PFSK-1 (cell line): Measurements from ENCODE around the gene BEST2.

Experiments
- FOXP2 ChIP-seq: optimal IDR thresholded peaks from 2 replicates; pipeline ENCODE3; 2011; ENCODE audit warnings: borderline replicate concordance, control low read depth, inconsistent platforms; ENCODE audit not compliant: insufficient read depth; ENCODE audit errors: extremely low read length, extremely low read depth
- POLR2AphosphoS5 ChIP-seq: IDR thresholded peaks from 2 replicates; pipeline ENCODE4 v1.6.1; 2012; ENCODE audit warnings: low read depth, mild to moderate bottlenecking, control low read depth, low read length, moderate library complexity
- SIN3A ChIP-seq: IDR thresholded peaks from 2 replicates; pipeline ENCODE4 v1.6.1; 2012; ENCODE audit warnings: mild to moderate bottlenecking, low read length, moderate library complexity, borderline replicate concordance; ENCODE audit not compliant: insufficient read depth
- TAF1 ChIP-seq: IDR thresholded peaks from 2 replicates; pipeline ENCODE4 v1.6.1; 2012; ENCODE audit warnings: low read length, control low read depth, borderline replicate concordance; ENCODE audit not compliant: insufficient read depth
- TF ChIP-seq, protein P1 (sequence below), 2 experiments: IDR thresholded peaks; 2 replicates each; pipeline versions ENCODE4 v1.6.1 to v1.8.0; 2011 to 2012; ENCODE audit warnings: low read depth in 2 of 2, low read length in 2 of 2, control low read depth in 1 of 2, inconsistent platforms in 1 of 2, mild to moderate bottlenecking in 1 of 2, moderate library complexity in 1 of 2; ENCODE audit not compliant: insufficient read depth in 1 of 2

BEST2 gene

GRCh38 chr19:12801466-12802266, 50.1 kb downstream of the BEST2 start, which contains the start of the genes PRDX2 and THSD8:
PRDX2 (minus strand) TSS chr19:12801800; CDS start chr19:12801261, 539 bp downstream.
THSD8 (plus strand) TSS chr19:12802069; CDS start chr19:12802072, 3 bp downstream.
- TF ChIP-seq TAF1 (peak; percentile 92), POLR2AphosphoS5 (peak; percentile 99), FOXP2 (peak; percentile 85), SIN3A (peak; percentile 91)
- TF ChIP-seq, protein P1, sequence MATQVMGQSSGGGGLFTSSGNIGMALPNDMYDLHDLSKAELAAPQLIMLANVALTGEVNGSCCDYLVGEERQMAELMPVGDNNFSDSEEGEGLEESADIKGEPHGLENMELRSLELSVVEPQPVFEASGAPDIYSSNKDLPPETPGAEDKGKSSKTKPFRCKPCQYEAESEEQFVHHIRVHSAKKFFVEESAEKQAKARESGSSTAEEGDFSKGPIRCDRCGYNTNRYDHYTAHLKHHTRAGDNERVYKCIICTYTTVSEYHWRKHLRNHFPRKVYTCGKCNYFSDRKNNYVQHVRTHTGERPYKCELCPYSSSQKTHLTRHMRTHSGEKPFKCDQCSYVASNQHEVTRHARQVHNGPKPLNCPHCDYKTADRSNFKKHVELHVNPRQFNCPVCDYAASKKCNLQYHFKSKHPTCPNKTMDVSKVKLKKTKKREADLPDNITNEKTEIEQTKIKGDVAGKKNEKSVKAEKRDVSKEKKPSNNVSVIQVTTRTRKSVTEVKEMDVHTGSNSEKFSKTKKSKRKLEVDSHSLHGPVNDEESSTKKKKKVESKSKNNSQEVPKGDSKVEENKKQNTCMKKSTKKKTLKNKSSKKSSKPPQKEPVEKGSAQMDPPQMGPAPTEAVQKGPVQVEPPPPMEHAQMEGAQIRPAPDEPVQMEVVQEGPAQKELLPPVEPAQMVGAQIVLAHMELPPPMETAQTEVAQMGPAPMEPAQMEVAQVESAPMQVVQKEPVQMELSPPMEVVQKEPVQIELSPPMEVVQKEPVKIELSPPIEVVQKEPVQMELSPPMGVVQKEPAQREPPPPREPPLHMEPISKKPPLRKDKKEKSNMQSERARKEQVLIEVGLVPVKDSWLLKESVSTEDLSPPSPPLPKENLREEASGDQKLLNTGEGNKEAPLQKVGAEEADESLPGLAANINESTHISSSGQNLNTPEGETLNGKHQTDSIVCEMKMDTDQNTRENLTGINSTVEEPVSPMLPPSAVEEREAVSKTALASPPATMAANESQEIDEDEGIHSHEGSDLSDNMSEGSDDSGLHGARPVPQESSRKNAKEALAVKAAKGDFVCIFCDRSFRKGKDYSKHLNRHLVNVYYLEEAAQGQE (IDR thresholded peaks at IDR 0.05; ENCODE audit: insufficient read depth in 1 of 2, low read depth in 2 of 2, low read length in 2 of 2), result peak; percentile 16 to 67; a peak in 2 of 4 replicates

DNA sequence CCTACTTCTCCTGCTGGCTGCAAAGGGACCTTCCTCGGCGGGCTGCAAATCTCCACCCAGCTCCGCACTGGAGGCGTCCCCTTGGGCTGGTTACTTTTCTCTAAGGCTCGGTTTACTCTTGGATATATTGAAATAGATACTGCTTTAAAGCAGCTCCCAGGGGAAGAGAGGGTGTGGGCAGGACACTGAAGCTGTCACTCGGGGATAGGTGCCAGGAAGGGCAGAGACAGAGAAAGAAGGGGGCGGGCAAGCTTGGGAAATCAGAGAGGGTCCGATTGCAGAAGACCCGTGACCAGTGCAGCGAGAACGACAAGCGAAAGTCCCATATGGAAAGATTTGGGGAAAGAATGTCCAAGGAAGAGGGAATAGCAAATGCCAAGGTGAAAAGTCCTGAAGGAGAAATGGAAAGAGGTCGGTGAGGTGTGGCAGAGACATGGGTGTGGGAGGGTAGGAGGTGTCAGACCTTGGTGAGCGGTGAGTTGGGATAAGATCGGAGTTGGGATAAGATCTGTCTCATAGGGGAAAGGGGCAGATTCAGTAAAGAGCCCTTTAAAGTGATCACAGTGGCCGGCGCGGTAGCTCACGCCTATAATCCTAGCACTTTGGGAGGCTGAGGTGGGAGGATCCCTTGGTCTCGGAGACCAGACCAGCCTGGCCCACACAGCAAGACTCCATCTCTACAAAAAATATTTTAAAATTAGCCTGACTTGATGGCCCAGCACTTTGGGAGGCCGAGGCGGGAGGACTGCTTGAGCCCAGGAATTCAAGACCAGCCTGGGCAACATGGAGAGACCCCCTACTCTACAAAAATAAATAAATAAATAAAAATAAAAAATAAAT, 50.9 kb downstream of the BEST2 start:
- TF ChIP-seq FOXP2, result no peak
- no peak for TF ChIP-seq TAF1
- no peak for TF ChIP-seq POLR2AphosphoS5
- TF ChIP-seq, protein P1 (IDR thresholded peaks at IDR 0.05; ENCODE audit: insufficient read depth in 1 of 2, low read depth in 2 of 2, low read length in 2 of 2), result no peak
- no peak for TF ChIP-seq SIN3A

GRCh38 chr19:12804051-12804450, 52.5 kb downstream of the BEST2 start:
- TF ChIP-seq POLR2AphosphoS5 (no peak), SIN3A (no peak), FOXP2 (no peak), TAF1 (no peak)
- TF ChIP-seq, protein P1 (IDR thresholded peaks at IDR 0.05; ENCODE audit: insufficient read depth in 1 of 2, low read depth in 2 of 2, low read length in 2 of 2), result no peak

- TF ChIP-seq TAF1, result no peak
- peak; percentile 55; the same call in 1 of the 2 replicates for TF ChIP-seq POLR2AphosphoS5
Measured at GRCh38 chr19:12806242-12807081, 54.9 kb downstream of the BEST2 start, which contains the start of gene RNASEH2A. RNASEH2A (plus strand) TSS chr19:12806584; CDS start chr19:12806674, 90 bp downstream.
